NCI-H2227 (cell line): Measurements from ENCODE around the gene PPM1K.
A peak's percentile ranks its signal among the peaks of the same experiment; 100 is the strongest.
"Not testable (repeated sequence)": the region's sequence is repeated elsewhere in the genome, so short reads cannot be mapped to it uniquely, and the experiment has no call there.

Experiments
- DNase-seq: peaks from one replicate; lab custom pipeline; 2025; ENCODE audit not compliant: unreplicated experiment; lab: John Stamatoyannopoulos, UW

Gene PPM1K

DNA sequence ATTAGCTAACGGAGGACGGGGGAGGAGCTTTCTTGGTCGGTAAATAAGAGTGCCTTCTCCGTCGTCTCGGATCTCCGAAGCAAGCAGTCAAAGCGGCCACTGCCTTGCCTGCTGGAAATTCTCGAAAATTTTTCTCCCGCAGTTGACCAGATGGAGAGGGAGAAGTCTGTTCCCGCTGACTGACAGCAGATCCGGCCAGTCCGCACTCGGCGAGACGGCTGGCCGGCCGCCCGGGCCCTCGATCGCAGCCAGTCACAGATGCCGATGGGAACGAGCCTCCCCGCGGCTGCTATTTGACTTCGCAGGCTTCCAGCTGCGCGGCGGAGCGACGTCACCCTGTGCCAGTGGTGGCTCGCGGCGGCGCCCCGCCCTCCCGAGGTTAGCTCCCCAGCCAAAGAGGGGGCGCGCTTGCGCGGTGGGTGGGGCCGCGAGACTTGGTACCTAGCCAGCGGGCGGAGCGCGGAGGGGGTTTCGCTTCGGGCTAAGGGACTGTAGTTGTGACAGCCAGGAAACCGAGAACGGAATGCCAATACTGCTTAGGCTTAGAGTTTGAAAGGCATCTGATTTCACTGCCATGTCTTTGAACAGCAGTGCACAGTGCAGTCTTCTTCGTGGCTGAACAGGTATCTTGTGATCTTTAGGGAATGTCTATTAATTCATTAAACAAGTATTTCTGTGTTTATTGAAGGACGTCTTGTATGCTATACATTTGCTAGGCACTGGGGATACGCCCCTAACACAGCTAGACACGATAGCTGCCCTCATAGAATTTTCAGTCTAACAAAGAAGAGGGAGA is at the start of gene PPM1K:
Gene PPM1K, minus strand, starts transcription at position 123 of the 796 bp plus-strand sequence. CDS start 5,978 bp downstream, outside the sequence.
- DNase-seq: peak; percentile 96

DNA sequence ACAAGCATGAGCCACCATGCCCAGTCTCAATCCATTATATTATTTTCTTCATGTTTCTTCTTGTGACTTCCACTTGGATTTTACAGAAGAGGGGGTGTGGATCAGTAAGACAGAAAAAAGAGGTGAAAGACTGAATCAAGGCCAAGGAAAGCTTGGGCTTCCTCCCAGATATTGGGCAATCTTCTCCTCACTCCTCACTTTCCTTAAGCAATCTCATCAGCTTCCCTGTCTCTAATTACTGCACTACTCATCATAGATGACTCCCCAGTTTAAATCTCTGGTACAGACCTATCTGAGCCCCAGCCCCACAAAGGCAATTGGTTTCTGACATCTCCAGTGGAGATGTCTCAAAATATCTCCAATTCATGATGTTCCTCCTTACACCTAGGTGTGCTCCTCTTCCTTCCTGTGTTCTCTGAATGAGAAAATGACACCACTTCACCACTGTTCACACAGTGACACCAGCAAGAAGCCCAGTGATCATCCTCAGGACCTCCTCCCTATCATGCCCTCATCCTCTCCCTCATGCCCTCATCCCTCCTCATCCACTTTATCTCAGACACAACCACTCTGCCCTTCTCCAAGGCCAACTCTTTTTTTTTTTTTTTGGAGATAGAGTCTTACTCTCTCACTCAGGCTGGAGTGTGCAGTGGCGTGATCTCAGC is 49.5 kb upstream of the PPM1K start:
- DNase-seq: no peak

DNA sequence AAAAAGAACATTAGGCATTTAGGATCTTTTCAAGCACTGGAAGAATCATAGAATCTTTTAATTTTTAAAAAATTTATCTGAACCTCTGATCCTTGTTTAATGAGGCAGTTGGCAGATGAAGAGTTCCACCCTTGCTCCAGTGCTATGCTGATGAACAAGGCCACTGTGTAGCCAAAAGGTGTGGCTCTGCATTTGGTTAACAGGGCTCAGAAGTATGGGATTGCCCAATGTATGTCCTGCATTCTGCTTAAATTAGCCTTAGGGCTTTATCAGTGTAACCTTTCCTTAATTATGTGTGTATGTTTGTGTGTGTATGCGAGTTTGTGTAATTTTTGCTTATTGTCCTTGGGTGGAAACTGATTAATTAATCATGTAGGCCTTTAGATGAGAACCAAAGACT is 43.3 kb upstream of the PPM1K start:
- DNase-seq: no peak

DNA sequence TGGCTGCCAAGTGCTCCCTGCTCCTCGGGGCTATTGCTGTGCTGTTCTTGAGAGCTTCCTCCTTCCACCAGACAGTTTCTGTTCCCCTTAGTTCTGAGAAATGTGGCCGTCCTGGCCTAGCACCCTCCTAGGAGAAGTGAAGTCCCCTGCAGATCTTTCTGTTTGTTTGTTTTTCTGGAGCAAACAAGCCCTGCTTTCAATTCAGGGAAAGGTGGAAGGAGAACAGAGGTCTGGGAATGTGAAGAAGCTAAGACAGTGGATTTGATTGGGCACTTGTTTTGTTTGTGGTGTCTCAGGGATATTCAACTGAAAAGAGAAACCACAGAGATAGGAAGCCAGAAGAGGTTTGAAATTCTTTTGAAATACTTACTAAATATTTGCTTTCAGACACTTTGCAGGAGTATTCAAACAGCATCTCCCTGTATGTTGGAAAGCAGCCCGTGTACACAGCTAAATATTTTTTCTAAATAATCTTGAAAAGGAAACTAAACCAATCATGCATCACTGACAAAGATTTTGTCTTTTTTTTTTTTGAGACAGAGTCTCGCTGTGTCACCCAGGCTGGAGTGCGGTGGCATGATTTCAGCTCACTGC is 36.5 kb upstream of the PPM1K start:
- no peak for DNase-seq

DNA sequence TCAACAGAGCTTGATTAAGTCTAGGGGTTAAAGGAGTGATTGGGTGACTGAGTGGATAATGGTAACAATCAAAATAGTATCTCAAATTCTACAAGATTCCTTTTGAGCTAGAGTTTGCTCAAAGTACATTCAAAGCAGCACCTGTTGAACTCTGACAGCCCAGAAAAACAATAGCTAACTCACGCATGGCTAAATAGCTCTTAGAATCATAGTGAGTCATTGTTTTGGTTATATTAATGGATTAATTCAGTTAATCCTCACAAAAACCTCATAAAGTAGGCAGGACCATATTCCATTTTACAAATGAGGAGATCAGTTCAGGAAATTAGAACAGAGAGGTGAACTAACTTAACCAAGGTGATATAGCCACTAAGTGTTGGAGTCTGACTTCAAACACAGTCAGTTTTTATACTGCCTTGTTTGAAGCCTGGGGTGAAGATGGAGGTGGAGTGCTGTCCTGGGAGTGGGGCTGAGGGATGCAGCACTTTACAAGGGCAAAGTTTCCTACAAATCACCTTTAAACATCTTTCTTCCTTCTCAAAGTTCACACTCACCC is 35.9 kb upstream of the PPM1K start:
- no peak for DNase-seq

DNA sequence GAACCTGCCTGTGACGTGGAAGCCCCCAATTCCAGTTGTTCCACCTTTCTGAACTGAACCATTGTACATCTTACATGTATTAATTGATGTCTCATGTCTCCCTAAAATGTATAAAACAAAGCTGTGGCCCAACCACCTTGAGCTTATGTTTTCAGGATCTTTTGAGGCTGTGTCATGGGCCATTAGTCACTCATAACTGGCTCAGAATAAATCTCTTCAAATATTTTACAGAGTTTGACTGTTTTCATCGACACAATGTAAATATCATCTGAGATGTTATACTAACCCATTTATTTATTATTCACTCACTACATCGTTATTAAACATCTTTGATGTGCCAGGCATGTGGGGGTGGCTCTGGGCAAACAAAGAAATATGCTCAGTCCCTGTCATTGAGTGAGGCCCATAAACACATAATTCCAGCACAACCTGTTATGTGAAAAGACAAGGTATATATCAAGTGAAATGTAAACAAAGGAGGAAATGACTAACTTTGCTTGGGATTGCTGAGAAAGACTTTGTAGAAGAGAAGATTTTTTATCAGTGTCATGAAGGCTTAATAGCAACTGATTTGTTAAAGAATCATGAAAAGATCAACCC is 34.5 kb upstream of the PPM1K start:
- DNase-seq: no peak

DNA sequence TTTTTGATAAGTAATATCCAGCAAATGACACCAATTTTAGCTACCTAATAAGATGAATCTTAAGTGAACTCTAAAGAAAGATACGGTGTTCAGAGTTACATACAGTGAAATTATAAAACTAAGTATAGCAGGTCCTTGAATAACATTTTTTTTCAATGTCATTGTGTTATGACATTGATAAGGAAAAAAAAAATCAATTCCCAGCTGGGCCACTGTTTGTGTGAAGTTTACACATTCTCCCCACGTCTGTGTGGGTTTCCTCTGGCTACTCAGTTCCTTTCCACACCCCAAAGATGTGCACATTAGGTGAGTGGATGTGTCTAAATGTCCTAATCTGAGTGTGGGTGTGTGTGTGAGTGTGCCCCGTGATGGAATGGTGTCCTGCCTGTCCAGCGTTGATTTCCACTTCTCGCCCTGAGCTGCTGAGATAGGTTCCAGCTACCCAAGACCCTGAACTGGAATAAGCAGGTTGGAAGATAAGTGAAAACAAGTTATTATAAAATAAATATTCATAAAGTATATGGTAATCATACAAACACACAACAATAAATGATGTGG is 31.2 kb upstream of the PPM1K start:
- no peak for DNase-seq

DNA sequence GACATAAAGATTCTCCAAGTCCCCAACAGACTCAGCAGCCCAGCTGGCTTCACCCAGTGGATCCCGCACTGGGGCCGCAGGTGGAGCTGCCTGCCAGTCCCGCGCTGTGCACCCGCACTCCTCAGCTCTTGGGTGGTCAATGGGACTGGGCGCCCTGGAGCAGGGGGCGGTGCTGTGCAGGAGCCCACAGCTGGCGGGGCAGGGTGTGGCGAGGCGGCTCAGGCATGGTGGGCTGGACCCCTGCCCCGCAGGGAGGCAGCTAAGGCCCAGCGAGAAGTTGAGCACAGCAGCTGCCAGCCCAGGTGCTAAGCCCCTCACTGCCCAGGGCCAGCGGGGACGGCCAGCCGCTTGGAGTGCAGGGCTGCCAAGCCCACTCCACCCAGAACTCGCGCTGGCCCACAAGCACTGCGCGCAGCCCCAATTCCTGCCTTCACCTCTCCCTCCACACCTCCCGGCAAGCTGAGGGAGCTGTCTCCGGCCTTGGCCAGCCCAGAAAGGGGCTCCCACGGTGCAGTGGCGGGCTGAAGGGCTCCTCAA is 28.8 kb upstream of the PPM1K start:
- not testable (repeated sequence) for DNase-seq

DNA sequence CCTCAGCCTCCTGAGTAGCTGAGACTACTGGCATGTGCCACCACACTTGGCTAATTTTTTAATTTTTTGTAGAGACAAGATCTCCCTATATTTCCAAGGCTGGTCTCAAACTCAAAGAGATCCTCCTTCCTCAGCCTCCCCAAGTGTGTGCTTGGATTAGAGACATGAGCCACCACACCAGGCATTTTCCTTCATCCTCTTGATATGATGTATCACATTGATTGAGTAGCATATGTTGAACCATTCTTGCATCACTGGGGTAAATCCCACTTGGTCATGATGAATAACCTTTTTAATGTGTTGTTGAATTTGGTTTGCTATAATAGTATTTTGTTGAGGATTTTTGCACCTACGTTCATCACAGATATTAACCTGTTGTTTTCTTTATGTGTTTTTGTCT is 24.2 kb upstream of the PPM1K start:
- DNase-seq: no peak

DNA sequence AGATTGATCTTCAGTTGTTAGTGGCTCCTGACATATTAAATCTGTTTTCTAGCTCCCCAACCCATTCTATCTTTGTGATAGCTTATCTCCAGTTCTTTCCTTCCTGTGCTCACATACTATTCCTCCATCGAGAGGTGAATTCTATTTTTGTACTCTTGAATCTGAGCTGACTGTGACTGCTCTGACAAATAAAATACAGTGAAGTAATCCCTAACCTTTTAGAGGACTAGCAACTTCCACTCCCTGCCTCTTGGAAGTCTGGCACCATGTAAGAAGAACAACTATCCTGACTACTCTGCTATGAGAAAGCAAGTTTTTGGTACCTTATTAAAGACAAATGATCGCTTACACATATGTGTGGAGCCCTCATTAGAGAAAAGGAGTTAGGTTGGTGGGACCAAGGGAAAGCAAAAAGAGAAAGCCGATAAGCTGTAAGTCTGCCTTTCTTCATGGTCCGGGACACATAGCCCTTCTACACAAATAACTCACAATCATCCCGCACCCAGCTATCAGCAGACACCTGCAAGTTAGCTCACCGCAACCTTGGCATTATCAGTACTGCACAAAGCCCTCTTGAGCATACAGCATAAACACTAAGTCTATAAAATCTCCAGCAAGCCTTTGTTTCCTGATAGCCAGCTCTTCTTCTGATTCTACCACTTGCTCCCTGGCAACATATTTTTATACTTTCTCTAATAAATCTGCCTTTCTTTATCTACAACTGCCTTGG is 13.5 kb upstream of the PPM1K start:
- DNase-seq: no peak

DNA sequence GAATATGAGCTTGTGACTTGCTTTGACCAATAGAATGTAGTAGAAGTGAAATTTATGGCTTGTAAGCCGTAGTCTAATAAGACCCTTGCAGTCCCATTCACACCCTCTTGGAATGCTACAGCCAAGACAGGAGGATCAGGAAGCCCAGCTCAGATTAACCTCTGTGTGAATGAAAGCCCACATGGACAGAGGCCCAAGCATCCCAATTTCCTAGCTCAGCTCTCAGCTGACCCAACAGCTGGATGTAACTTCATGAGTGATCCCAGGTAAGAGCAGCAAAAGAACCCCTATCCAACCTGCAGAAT is 12.8 kb upstream of the PPM1K start:
- DNase-seq: no peak

DNA sequence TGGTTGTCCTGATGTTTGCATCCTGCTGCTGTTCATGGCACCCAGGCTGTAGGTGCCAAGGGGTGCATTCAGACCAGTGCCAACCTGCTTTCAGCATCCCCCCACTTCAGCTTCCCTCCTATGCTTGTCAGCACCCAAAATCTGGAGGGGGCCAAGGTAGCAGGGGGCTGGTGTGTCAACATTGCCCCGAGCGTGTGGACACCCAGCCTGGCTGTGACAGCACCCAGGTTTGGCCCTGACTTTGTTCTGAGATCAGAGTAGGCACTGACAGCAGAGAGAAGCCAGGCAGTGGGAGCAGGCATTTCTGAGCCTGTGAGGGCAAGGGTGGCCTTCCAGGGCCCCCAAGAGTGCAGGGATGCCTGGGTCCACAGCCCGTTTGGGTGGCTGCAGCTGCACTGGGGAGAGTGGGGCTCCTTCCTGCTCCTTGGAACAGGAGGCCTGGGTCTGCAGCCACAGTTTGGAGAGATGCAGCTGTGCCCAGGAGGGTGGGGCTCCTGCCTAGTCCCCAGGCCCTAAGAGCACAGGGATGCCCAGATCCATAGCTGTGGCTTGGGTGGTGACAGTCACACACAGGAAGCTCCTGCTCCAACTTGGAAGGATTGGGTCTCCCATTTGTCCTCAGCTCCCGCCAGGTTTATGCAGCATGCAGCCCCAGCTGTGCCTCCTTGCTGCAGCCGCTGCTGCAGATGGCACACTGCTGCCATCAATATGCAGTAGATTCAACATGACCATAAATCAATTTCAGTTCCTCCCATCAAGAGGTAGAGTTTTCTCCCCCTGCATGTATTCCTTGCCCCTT is 12.3 kb upstream of the PPM1K start:
- no peak for DNase-seq

DNA sequence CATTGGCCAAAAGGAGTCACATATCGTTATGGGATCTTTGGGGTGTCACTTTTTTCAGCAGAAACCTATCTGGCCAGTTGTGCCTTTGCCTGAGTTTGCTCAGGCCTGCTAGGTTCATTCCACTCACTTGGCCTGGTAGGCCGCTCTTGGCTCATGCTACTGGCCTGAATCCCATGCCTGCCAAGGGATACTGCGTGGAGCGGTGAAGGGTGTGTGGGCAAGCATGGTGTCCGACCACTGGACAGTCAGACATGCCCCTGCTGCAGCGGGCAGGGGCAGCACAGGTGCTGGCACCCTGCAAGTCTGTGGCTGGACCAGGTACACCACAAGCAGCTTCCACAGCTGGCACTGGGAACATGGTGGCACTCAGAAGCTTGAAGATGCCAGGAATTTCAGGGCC is 11.3 kb upstream of the PPM1K start:
- no peak for DNase-seq

DNA sequence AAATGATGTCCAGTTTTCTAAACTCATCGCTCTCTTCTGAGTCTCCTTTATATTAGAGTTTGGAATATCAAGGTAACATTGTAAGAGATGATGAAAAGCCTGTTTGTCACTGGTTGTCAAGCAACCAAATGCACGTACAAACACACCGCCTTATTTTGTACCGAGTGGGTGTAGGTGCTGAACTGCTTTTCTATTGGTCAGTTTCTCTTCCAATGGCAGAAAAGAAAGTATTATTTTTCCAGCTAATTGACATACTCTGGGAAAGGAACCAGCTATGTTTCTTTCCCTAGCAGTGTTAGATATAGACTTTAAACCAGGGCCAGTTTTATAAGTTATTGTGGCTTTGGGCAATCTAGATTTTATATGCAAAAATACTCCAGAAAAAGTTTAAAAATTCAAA is 6.6 kb upstream of the PPM1K start:
- no peak for DNase-seq

DNA sequence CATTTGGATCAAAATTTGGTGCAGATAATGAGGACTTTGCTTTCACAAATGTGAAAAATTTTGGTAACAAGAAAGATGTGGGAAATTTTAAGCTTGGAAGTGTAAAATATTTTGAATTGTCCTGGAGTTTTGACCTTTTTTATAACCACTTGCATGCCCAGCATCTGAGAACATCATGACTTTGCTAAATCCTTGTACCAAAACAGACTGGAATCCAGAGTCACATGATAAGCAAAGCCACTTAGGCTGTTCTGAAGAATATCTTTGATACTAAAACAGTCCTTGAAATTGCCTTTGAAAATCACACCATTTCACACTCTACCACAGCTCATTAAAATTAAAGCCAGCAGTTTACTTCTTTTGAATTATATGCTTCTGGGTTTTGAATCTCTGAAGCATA is 2.5 kb upstream of the PPM1K start:
- no peak for DNase-seq

DNA sequence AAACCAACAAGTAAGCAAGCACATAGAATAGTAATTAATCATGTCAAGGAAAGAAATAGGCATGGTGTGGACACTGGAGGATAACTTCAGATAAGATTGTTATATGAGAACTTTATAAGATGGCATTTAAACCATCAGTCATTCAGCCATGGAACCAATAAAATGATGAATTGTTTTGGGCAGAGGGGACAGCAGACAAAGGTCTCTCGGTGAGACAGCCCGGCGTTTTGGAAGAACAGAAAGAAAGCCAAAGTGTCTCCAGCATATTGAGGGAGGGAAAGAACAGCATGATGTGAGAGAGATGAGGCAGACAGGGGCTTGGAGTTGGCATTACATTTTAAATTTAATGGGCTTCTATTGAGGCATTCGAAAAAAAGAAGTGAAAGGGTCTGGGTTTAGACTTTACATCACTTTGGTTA is 883 bp upstream of the PPM1K start:
- no peak for DNase-seq

DNA sequence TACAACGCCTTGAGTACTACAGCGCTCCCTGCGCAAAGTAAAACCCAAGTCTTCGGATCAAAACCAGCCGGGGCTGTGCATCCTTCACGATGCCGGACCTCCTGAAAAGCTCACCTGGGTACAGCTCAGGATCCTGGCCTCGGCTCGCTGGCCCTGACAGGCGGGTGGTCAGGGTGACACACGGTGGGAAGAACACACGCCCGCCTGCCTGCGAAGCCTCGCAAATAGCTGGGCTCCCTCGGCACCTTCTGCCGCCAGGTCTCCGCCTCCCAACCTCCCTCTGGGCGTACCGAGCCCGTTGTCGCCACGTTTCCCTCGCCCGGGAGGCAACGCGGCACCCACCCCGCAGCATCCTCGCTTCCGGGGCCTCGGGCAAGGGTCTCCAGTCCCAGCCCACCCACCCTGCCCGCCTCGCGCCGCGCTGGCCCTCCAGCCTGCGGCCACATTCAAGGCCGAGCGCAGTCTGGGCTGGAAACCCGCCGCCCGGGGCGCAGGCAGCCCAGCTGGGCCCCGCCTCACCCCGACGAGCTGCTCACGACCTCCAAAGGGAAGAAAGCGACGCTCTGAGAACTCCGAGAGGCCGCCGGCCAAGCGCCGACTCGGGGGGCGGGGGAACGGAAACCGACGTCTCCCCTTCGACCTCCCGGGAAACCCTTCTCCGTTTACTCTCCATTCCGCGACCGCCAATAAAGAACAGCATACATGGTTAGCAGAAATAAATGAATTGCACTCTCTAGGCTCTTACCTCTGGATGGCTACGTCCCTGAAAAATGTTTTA is 511 bp downstream of the PPM1K start:
- peak; percentile 51 for DNase-seq

DNA sequence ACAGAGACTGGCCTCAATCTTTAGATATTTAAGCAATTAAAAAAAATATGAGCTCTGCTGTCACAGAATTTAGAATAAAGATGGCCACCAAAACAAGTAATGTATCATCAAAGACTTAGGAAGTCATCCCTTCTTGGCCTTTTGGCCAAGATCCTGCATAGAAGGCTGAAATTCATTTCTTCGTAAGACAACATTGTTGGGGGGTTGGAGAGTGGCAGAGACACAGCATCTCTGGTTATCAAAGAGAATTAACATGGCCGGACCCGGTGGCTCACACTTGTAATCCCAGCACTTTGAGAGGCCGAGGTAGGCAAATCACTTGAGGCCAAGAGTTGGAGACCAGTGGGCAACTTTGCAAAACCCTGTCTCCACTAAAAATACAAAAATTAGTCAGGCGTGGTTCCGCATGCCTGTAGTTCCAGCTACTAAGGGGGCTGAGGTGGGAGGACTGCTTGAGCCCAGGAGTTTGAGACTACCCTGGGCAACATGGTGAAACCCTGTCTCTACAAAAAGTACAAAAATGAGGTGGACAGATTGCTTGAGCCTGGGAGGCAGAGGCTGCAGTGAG is 4.0 kb downstream of the PPM1K start:
- DNase-seq: no peak
